Measurements from ENCODE around the gene KRTAP1-1.

GRCh38 chr17:41057547-41057946 is 16.3 kb upstream of the KRTAP1-1 start:
- TF ChIP-seq, protein P1, sequence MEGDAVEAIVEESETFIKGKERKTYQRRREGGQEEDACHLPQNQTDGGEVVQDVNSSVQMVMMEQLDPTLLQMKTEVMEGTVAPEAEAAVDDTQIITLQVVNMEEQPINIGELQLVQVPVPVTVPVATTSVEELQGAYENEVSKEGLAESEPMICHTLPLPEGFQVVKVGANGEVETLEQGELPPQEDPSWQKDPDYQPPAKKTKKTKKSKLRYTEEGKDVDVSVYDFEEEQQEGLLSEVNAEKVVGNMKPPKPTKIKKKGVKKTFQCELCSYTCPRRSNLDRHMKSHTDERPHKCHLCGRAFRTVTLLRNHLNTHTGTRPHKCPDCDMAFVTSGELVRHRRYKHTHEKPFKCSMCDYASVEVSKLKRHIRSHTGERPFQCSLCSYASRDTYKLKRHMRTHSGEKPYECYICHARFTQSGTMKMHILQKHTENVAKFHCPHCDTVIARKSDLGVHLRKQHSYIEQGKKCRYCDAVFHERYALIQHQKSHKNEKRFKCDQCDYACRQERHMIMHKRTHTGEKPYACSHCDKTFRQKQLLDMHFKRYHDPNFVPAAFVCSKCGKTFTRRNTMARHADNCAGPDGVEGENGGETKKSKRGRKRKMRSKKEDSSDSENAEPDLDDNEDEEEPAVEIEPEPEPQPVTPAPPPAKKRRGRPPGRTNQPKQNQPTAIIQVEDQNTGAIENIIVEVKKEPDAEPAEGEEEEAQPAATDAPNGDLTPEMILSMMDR (IDR thresholded peaks at IDR 0.05) = no peak
- TF ChIP-seq EZH2 (IDR thresholded peaks at IDR 0.05; ENCODE audit: borderline replicate concordance, insufficient read depth, low read depth, low read length, poor library complexity, severe bottlenecking) = no peak

All from B cell (primary cell).